Coronary artery (tissue), 2 donors: ENCODE results near the gene DENND2A.
A peak's percentile ranks its signal among the peaks of the same experiment; 100 is the strongest.
"Not testable (repeated sequence)": the region's sequence is repeated elsewhere in the genome, so short reads cannot be mapped to it uniquely, and the experiment has no call there.

Experiments
- DNase-seq: peaks from one replicate; pipeline ENCODE4 v3.0.0-alpha.2; 2017; ENCODE audit warnings: low spot score
- H3K27ac ChIP-seq, 2 donors: fragments of 200-600 bp; sonication (generic); one replicate each; pipeline ENCODE4 v1.5.1; 2016 to 2019
- H3K4me3 ChIP-seq: fragments of 200-600 bp; sonication (generic); 2 replicates; pipeline ENCODE4 v1.5.1; 2016; ENCODE audit warnings: mild to moderate bottlenecking, moderate library complexity
- CTCF ChIP-seq: fragments of 200-600 bp; sonication (generic); IDR thresholded peaks from one replicate; pipeline ENCODE4 v1.5.1; 2019; ENCODE audit warnings: antibody characterized with exemption

Gene DENND2A

GRCh38 chr7:140673774-140674155, 33.2 kb upstream of the DENND2A start:
- no peak for TF ChIP-seq CTCF
- DNase-seq = no peak
- Histone ChIP-seq H3K4me3 (peak overlapping the region; percentile 76), H3K27ac (peak overlapping the region; percentile 86 to 87)

GRCh38 chr7:140673063-140673773, 32.6 kb upstream of the DENND2A start:
- peak overlapping the region; percentile 86 to 87 for H3K27ac ChIP-seq
- DNase-seq = no peak
- TF ChIP-seq CTCF = no peak
- H3K4me3 ChIP-seq = peak overlapping the region; percentile 76

DNA sequence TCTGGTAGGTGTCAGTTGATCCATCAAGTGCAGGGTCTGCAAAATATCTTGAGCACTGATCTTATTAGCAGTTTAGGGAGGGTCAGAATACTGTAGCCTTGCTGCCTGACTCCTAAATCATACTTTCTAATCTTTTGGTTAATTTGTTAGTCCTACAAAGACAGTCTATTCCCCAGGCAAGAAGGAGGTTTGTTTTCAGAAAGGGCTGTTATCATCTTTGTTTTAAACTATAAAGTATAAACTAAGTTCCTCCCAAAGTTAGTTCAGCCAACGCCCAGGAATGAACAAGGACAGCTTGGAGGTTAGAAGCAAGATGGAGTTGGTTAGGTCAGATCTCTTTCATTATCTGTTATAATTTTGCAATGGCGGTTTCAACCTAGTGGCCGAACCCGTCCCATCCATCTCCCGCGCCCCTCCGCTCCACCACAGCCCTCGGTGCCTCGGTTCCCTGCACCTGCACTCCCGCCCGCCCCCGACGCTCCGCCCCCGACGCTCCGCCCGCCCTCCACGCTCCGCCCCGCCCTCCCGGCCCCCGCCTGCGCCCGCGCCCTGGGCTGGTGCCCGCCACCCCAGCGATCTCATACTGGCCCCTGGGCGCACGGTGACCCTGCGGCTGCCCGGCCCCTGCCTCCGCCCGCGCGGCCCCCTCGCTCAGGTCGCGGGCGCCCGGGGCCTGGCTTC, 31.9 kb upstream of the DENND2A start, which contains the start of gene ADCK2:
ADCK2 (plus strand) TSS at position 564 of the 681 bp plus-strand sequence. CDS start 386 bp downstream, outside the sequence.
- DNase-seq = no peak
- H3K4me3 ChIP-seq = peak within 1 kb of the TSS; percentile 76
- peak within 1 kb of the TSS; percentile 86 to 87 for H3K27ac ChIP-seq
- no peak for TF ChIP-seq CTCF

GRCh38 chr7:140671966-140672365, 31.4 kb upstream of the DENND2A start:
- H3K4me3 ChIP-seq = peak overlapping the region; percentile 76
- H3K27ac ChIP-seq = no peak overlapping the region
- TF ChIP-seq CTCF = no peak
- DNase-seq = no peak

GRCh38 chr7:140670343-140670935, 29.8 kb upstream of the DENND2A start:
- DNase-seq = no peak
- no peak overlapping the region for H3K27ac ChIP-seq
- TF ChIP-seq CTCF = no peak
- H3K4me3 ChIP-seq = no peak overlapping the region

GRCh38 chr7:140669862-140670261, 29.2 kb upstream of the DENND2A start:
- not testable (repeated sequence) for H3K27ac ChIP-seq, H3K4me3 ChIP-seq, DNase-seq

GRCh38 chr7:140669352-140669751, 28.7 kb upstream of the DENND2A start:
- Histone ChIP-seq H3K27ac (no peak overlapping the region), H3K4me3 (no peak overlapping the region)
- DNase-seq = no peak
- TF ChIP-seq CTCF = no peak
